Retina (tissue), 1 donor: Measurements from ENCODE around the gene NXPH4.
A peak's percentile ranks its signal among the peaks of the same experiment; 100 is the strongest.

Source experiments
- DNase-seq: peaks from one replicate; pipeline ENCODE4 v3.0.0-alpha.2; 2016

NXPH4 gene

DNA sequence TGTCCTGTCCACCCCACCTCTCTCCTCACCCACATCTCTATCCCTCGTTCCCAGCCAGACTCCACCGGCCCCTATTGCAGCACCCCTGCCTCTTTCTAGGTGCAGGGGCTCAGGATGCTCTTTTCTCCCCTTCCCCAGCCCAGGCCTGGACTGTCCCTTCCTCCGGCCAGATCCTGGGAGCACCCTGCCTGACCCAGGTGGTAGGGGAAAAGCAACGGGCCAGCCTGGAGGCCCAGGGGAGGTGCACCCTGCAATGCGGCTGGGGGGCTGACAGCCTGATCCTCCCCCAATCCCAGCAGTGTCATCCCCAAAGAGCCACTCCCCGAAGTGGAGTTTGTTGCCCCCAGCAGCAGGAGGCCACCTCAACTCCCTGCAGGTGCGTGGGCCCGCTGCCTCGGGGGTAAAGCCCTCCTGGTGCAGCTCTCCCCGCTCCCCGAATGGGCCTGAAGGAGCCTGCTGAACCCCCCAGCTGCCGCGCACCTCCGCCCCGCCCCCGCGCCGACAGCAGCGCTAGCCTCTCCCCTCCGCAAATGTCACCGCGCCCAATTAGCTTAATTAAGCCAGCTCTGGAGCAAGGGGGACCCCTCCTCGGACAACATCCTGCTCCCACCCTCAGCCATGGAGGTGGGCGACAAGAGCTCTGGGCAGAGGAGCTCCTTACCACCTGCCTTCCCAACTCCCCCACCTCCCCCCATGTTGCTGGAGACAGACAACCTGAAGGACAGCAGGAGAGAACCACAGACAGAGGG, 4.7 kb downstream of the NXPH4 start:
- DNase-seq = peak; percentile 17

DNA sequence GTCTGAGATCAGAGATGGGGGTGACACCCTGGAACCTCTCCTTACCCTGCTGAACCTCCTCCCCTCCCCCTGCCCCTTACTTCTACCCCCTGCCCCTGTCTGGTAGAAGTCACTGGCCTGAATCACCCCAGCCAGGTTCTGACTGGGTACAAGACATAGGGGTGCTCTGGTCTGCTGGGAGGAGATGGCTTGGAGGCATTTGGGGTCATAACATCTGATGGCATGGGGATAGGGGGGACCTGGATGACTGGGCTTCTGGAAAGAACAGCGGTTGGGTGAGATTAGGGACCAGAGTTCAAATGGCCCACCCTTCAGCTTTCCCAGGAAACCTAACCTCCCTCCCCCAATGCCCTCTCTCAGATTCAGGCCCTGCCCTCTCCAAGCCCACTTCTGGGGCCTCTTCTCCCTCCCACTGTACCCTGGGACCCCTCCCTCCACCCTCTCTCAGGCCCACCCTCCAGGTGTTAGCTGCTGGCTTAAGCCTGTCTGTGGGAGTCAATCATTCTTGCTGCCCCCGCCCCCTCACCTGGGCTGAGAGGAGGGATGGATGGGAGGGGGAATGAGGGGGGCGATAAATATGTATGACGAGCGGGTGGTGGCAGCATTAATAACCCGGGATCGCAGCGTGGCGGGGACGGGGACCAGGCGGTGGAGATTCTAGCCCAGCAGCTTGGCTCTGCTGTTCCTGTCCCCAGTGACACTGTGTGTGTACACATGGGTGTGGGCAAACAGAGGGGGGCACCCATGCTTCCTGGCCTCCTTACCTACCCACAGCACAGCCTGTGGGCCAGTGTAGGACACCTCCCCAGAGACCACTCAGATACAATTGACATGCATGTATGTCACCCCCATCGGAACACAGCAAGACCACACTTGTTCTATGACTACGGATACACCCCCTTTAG, 5.9 kb downstream of the NXPH4 start:
- DNase-seq = no peak

DNA sequence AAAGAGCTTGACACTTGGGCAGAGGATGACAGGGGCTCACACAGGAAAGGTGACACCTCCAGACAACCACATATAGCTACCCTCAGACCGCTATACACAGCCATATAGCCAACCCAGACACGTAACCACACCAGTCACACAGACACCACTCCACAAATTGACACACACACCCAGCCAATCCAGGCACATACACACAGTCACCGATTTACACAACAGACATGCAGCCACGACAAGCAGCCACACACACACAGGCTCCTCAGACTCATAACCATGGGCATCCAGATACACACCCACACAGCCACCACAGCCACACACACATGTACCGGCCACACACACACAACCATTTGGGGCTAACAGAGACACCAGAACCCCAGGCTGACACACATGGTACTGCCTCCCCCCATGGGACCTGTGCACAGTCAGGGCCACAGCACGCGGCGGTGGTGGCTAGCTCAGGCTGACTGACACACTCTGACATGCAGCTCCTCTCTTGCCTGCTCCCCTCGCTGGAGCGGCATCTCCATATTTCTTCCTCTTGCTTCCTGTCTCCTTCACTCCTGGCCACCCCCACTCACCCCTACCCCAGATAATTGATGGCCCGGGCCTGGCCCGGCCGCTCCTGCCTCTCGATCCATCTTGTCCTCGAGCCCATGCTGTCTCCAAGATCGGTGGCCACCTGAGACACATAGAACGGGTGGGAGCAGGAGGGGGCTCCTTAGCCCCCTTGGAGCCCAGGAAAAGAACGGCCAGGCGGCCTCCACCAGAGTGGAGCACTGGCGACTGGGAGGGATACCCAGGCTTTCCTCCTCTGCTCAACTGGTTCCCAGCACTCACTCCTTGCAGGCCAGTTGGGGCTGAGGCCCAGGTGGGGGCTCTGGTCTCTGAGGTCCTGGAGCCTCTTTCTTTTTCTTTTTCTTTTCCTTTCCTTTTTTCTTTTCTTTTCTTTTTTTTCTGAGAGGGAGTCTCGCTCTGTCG, 6.9 kb downstream of the NXPH4 start:
- peak; percentile 61 for DNase-seq

DNA sequence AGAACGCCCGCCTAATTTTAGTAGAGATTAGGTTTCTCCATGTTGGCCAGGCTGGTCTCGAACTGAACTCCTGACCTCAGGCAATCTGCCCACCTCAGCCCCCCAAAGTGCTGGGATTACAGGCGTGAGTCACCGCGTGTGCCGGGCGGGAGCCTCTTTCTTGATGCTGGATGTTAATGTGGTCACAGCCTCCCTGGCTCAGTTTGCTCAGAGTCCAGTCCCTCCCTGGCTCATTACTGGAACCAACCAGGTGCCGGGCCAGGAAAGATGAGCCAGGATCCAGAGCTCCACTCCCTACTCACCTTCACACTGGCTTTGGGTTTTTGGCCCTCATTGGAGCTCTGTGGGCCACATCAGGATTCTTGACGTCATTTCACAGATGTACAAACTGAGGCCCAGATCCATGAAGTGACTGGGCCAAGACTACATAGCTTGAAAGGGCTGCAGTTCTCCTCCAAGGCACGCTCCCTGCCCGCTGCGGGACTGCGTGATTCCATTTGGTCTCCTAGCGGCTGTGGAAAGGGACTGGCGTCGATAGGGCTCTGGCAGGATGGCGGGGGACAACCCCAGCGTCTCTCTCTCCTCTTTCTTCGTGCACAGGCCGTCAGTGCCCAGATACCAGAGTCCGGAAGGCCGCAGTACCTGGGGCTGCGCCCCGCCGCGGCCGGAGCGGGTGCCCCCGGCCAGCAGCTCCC, 7.8 kb downstream of the NXPH4 start:
- DNase-seq = peak; percentile 42

DNA sequence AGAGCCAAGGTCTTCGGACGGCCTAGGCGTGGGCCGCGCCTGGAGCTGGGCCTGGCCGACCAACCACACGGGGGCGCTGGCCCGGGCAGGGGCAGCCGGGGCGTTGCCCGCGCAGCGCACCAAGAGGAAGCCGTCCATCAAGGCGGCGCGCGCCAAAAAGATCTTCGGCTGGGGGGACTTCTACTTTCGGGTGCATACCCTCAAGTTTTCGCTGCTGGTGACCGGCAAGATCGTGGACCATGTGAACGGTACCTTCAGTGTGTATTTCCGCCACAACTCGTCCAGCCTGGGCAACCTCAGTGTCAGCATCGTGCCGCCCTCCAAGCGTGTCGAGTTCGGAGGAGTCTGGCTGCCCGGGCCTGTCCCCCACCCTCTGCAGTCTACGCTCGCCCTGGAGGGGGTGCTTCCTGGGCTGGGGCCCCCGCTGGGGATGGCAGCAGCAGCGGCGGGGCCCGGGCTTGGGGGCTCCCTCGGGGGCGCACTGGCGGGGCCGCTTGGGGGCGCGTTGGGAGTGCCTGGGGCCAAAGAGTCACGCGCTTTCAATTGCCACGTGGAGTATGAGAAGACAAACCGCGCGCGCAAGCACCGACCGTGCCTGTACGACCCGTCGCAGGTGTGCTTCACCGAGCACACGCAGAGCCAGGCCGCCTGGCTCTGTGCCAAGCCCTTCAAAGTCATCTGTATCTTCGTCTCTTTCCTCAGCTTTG, 8.5 kb downstream of the NXPH4 start:
- DNase-seq = peak; percentile 57

DNA sequence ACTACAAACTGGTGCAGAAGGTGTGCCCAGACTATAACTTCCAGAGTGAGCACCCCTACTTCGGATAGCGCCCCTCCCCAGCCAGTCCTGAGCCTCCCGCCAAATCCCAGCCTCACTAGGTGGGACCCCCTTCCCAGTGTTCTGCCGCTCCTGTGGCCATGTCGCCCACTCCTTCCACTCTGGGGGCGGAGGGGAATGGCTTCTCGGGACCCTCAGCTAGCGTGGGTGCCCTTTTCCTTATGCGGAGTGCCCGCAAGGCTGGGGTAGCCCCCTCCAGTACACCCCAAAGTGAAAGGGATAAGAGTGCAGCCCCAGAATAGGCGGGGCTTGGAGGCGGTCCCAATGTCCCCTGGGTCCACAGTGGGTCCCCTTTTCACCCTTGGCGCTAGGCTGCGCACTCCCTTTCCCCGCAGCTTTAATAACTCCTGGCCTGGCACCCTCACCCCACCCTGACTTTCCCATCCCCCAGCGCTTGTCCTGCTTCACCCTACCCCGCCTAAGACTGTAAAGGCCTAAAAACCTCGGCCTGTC, 9.2 kb downstream of the NXPH4 start:
- DNase-seq = peak; percentile 24

DNA sequence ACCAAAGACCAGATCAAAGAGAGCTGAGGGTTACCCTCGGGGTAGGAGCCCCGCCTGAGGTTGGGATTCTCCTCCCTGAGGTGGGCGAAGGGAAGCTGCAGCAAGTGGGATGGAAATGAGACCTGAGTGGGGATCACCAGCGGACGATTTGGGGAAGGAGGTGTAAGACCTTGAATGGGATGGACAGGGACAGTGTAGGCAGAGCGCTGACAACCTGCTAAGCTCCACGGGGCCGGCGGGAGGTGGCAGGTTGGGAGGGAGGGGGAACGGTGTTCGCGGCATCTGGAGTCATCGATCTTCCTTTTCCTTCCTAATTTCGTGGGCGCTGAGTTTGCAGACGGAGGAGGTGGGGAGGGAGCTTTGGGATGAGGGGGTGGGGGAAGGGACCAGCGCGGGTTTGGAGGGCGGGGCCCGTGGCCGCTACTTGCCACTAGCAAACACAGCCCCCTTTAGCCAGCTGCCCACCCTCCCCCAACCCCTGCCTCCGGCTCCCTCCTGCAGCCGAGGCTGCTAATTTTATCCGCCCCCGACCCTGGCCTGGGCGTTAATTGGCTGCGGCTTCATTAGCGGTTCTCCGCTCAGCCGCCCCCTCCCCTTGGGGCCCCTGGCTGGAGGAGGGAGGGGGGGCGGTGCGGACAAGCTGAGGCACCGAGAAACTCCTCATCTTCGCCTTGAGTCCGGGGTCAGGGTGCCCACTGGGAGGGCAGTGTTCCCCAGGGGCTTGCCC, 10.2 kb downstream of the NXPH4 start:
- peak; percentile 46 for DNase-seq

DNA sequence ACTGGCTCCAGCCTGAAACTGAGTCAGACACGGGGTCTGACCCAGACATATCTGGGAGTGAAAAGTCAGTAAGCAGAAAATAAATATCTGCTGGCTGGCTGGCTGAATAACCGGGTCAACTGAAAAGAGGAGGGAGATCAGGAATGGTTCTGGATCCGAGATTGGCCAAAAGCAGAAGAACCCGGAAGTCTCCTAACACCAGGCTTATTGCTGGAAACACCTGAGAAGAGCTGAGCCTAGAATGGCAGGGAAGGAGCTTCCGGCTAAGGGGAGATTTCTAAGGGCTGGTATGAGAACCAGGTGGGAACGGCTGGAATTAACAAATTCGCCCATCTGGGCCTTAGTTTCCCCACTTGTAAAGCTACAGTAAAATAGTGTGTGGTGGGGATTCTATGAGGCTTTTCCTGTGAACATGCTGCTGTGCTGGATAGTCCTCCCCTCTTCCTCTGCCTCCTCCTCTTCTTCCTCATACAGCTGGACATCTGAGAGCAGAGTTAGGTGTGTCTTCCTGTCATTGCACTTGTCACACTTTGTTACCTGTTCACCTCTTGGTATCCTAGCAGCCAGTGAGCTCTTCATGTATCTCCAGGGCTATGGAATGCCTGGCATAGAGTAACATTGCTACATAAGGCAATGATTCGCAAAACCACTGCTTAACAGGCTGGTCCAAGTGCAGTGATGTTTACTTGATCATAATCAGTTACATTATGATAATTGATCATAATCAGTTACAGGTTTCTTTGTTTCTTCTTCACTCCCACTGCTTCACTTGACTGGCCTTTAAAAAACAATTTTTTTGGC, 10.9 kb downstream of the NXPH4 start:
- peak; percentile 49 for DNase-seq

DNA sequence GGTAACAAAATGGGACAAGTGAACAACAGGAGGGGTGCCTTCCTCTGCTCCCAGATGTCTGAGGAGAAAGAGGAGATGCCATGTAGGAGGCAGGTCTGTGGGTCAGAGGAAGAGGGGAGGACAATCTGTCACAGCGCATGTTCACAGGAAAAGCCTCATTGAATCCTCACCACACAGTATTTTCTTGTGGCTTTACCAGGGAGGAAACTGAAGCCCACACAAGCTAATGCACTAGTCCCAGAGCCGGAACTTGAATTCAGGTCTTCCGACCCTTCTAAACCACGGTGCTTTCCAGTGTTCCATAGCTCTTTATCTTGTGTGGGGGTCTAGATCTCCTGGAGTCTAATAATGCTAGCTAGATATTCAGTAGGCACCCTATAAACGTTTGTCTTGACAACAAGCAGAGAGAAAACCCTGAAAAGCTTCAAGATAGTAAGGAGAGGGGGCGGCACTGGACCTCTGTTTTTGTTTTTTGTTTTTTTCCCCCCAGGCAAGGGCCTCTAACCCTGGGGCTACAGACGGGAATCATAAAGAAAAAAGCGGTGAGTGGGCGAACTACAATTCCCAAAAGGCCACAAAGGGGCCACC, 12.5 kb downstream of the NXPH4 start:
- no peak for DNase-seq

DNA sequence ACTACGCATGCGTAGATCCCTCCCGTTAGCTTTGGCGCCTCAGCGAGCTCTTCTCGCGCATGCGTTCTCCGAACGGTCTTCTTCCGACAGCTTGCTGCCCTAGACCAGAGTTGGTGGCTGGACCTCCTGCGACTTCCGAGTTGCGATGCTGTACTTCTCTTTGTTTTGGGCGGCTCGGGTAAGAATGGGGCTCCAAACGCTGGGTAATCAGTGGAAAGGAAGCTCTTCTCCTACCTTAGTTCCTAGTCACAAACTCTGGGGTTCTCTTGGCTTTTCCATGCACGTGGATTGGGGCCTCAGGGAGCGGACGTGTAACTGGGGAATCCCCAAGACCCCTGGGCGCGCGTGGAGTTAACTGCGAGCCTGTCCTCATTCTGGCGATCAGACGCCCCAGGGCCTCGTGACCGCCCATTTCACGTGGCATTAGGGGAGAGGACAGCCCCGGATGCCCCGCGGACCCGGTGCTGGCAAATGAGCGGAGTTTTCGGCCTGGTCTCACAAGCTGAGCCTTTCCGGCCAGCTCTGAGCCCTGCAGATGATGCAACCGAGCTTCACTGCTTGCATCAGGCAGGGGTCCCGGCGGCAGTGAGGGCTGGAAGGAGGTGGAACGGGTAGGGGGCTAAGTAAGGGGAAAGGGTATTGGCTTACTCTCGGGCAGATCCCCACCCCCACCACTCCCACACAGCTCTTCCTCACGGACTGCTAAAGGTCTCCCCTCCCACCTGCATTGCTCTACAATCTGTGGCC, 13.2 kb downstream of the NXPH4 start, which contains the start of gene SHMT2:
SHMT2 (plus strand) TSS at position 78 of the 747 bp plus-strand sequence; CDS start at position 146, 68 bp downstream.
- peak; percentile 91 for DNase-seq

DNA sequence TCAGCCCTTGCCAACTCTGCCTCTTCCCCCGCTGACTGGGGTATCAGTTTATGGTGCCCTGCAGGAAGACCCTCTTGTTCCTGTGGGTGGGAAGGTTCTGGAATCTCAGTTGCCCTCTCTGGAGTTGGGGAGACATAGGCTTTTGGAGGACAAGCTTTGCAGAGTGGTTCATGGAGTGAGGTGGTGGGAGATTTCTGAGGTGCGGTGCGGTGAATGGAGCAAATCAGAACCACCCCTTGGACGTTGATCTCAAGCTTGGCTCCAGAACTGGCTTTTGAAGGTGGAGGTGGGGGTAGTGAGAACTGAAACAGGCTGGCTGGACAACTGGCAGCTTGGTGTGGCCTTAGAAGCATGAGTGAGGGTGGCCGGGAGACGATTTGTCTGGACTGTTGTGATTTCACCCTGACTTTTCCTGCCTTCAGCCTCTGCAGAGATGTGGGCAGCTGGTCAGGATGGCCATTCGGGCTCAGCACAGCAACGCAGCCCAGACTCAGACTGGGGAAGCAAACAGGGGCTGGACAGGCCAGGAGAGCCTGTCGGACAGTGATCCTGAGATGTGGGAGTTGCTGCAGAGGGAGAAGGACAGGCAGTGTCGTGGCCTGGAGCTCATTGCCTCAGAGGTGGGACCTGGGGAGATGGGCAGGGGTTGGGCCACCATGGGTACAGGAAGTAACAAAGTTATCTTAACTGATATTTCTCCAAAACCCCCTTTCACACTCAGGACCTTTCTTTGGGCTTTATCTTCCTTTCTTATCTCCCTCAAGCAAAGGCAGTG, 14.0 kb downstream of the NXPH4 start:
- DNase-seq = no peak

DNA sequence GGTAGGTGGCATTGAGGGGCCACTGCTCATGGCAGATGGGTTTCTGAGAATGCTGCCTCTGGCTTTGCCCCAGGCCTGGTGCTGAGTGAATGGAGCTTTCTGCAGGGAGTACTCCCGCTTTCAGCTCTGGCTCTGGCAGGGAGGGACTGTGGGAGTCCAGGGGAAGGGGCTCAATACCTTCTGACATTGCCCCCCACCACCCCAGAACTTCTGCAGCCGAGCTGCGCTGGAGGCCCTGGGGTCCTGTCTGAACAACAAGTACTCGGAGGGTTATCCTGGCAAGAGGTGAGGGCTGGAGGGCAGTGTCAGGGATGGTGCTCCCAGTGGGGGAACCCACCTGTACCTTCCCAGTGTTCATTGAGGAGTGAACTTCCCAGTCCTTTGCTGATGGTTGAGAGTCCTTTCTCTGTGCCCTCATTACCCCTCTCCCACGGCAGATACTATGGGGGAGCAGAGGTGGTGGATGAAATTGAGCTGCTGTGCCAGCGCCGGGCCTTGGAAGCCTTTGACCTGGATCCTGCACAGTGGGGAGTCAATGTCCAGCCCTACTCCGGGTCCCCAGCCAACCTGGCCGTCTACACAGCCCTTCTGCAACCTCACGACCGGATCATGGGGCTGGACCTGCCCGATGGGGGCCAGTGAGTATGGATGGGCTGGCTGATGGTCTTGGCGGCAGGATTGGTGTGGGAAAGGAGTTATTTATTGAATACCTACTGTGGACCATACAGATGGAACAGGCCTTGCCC, 14.9 kb downstream of the NXPH4 start:
- DNase-seq = no peak

DNA sequence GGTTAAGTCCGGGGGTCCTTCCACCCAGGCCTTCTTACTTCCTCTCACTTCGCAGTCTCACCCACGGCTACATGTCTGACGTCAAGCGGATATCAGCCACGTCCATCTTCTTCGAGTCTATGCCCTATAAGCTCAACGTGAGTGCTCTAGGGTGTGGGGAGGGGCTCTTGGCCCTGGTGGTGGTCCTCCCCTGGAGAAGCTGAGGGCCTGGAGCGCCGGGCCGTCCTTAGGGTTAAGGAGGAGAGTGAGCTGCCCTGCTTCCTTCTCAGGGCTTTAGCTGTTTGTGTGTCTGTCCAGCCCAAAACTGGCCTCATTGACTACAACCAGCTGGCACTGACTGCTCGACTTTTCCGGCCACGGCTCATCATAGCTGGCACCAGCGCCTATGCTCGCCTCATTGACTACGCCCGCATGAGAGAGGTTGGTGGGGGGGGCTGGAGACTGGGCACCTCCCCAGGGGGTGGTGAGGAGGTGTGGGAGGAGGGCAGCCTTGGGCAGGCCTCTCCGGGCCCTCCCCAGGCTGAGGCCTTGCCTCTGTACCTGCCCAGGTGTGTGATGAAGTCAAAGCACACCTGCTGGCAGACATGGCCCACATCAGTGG, 15.7 kb downstream of the NXPH4 start:
- DNase-seq = no peak

DNA sequence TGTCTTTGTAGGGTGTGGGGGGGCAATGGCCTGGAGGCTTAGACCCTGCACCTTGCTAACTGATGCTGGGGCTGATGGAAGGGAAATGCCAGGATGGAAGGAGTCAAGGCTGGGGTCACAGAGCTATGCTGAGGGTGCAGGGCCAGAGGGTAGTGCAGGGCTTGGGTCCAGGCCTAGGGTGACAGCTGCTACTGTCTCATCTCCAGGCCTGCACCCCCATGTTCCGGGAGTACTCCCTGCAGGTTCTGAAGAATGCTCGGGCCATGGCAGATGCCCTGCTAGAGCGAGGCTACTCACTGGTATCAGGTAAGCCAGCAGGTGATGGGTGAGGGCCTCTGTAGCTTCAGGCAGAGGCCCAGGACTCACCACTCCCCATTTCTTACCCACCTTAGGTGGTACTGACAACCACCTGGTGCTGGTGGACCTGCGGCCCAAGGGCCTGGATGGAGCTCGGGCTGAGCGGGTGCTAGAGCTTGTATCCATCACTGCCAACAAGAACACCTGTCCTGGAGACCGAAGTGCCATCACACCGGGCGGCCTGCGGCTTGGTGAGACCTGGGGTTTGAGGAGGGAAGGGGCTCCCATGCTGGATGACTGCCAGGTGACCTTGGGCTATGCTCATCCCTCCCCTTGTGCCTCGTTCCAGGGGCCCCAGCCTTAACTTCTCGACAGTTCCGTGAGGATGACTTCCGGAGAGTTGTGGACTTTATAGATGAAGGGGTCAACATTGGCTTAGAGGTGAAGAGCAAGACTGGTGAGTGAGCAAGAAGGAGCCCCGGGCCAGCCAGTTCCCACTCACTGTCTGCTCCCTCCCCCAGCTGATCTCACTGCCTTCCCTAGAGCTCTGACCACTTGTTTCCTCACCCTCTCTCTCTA, 17.0 kb downstream of the NXPH4 start:
- no peak for DNase-seq

DNA sequence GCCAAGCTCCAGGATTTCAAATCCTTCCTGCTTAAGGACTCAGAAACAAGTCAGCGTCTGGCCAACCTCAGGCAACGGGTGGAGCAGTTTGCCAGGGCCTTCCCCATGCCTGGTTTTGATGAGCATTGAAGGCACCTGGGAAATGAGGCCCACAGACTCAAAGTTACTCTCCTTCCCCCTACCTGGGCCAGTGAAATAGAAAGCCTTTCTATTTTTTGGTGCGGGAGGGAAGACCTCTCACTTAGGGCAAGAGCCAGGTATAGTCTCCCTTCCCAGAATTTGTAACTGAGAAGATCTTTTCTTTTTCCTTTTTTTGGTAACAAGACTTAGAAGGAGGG, 17.6 kb downstream of the NXPH4 start:
- DNase-seq = no peak
